A549 (cell line): ENCODE measurements around the gene SORCS2. TPM values are rescaled to one million over a fixed set of nuclear protein-coding genes. Genes with fewer than 3 reads are reported as not detected.

Experiments
- ATAC-seq, 2 experiments: fragments of 200-7000 bp in 1 of 2; fragments of >200 bp in 1 of 2; cut with Nextera tagmentation in 1 of 2; cut with Tn5 transposase in 1 of 2; 3 replicates each; pipeline versions ENCODE4 v1.8.0 to v1.9.1; 2018 to 2020; ENCODE audit warnings: mild to moderate bottlenecking in 1 of 2, moderate library complexity in 1 of 2
- CTCF ChIA-PET: fragments of 300-600 bp; sonication (Branson Sonifier 250); formaldehyde crosslinking; extraction: SDS; loops from one replicate; lab custom pipeline; 2021; ENCODE audit warnings: antibody characterized with exemption, inconsistent platforms; lab: Yijun Ruan, JAX
- POLR2A ChIA-PET: fragments of 350-600 bp; formaldehyde crosslinking; extraction: SDS; loops from one replicate; lab custom pipeline; 2021; ENCODE audit warnings: antibody characterized with exemption, inconsistent platforms; lab: Yijun Ruan, JAX
- DNase-seq, 2 experiments: peaks; one replicate each; pipeline versions ENCODE4 v3.0.0 to v3.0.0-alpha.2; 2011 to 2016; ENCODE audit warnings: low read depth in 1 of 2, low spot score in 1 of 2
- FAIRE-seq: peaks from 2 replicates; lab custom pipeline; 2011; peaks lifted over from hg19 to GRCh38; lab: Jason Lieb, UNC
- H3K27ac ChIP-seq, 2 experiments: fragments of >200 bp; sonication (Bioruptor Twin); formaldehyde crosslinking; 3 replicates each; pipeline ENCODE4 v1.5.1; 2016 to 2017
- H3K4me1 ChIP-seq: fragments of >200 bp; sonication (Bioruptor Twin); formaldehyde crosslinking; 3 replicates; pipeline ENCODE4 v1.6.1; 2016
- H3K4me2 ChIP-seq: fragments of >200 bp; sonication (Bioruptor Twin); formaldehyde crosslinking; 3 replicates; pipeline ENCODE4 v1.6.1; 2016
- H3K4me3 ChIP-seq: fragments of >200 bp; sonication (Bioruptor Twin); formaldehyde crosslinking; 3 replicates; pipeline ENCODE4 v1.5.1; 2016
- H3K9me3 ChIP-seq: fragments of >200 bp; sonication (Bioruptor Twin); formaldehyde crosslinking; 3 replicates; pipeline ENCODE4 v1.6.1; 2016
- BHLHE40 ChIP-seq: IDR thresholded peaks from 2 replicates; pipeline ENCODE4 v1.6.1; 2012; ENCODE audit warnings: low read depth, low read length, inconsistent platforms
- CBX8 ChIP-seq: fragments of 200-600 bp; sonication (generic); IDR thresholded peaks from 2 replicates; pipeline ENCODE4 v1.6.1; 2016
- CEBPB ChIP-seq, 2 experiments: fragments of >200 bp in 1 of 2; sonication (Bioruptor Twin) in 1 of 2; formaldehyde crosslinking in 1 of 2; IDR thresholded peaks; 2 replicates each; pipeline ENCODE4 v1.6.1; 2012 to 2016
- CHD2 ChIP-seq: fragments of 150-350 bp; IDR thresholded peaks from 2 replicates; pipeline ENCODE4 v1.6.1; 2014; ENCODE audit warnings: low read length; ENCODE audit not compliant: partially characterized antibody
- CHD4 ChIP-seq: fragments of 200-600 bp; sonication (generic); IDR thresholded peaks from 2 replicates; pipeline ENCODE4 v1.6.1; 2016; ENCODE audit warnings: antibody characterized with exemption, mild to moderate bottlenecking, borderline replicate concordance
- E2F6 ChIP-seq: IDR thresholded peaks from 2 replicates; pipeline ENCODE4 v1.6.1; 2012; ENCODE audit warnings: low read depth, borderline replicate concordance
- EHF ChIP-seq: fragments of 250-450 bp; sonication (Bioruptor Pico); IDR thresholded peaks from 2 replicates; pipeline ENCODE4 v1.5.0; 2020; ENCODE audit warnings: mild to moderate bottlenecking
- EHMT2 ChIP-seq: fragments of 200-600 bp; sonication (generic); IDR thresholded peaks from 2 replicates; pipeline ENCODE4 v1.6.1; 2016; ENCODE audit warnings: antibody characterized with exemption, low read depth, mild to moderate bottlenecking, moderate library complexity
- EP300 ChIP-seq, 2 experiments: fragments of >200 bp; sonication (Bioruptor Twin); formaldehyde crosslinking; IDR thresholded peaks; 2 replicates in 1 of 2; 3 replicates in 1 of 2; pipeline ENCODE4 v1.6.1; 2016 to 2017
- GATA3 ChIP-seq: IDR thresholded peaks from 2 replicates; pipeline ENCODE4 v1.6.1; 2012; ENCODE audit warnings: borderline replicate concordance
- HES2 ChIP-seq: fragments of >200 bp; sonication (Bioruptor Twin); formaldehyde crosslinking; IDR thresholded peaks from 2 replicates; pipeline ENCODE4 v1.6.1; 2016
- HOXA7 ChIP-seq: fragments of 250-450 bp; sonication (Bioruptor Pico); IDR thresholded peaks from 2 replicates; pipeline ENCODE4 v1.5.0; 2020; ENCODE audit warnings: mild to moderate bottlenecking, moderate library complexity
- HOXB5 ChIP-seq: fragments of 250-450 bp; sonication (Bioruptor Pico); IDR thresholded peaks from 2 replicates; pipeline ENCODE4 v1.5.0; 2020; ENCODE audit warnings: mild to moderate bottlenecking, moderate library complexity
- JUN ChIP-seq, 2 experiments: fragments of >200 bp; sonication (Bioruptor Twin); formaldehyde crosslinking; IDR thresholded peaks; 2 replicates in 1 of 2; 3 replicates in 1 of 2; pipeline ENCODE4 v1.6.1; 2016 to 2017
- KDM5A ChIP-seq: fragments of 200-600 bp; sonication (generic); IDR thresholded peaks from 2 replicates; pipeline ENCODE4 v1.6.1; 2016; ENCODE audit warnings: antibody characterized with exemption, mild to moderate bottlenecking
- MAFK ChIP-seq: fragments of 450-650 bp; IDR thresholded peaks from 2 replicates; pipeline ENCODE4 v1.6.1; 2014; ENCODE audit not compliant: partially characterized antibody
- MAZ ChIP-seq: fragments of 150-350 bp; IDR thresholded peaks from 2 replicates; pipeline ENCODE4 v1.6.1; 2014; ENCODE audit warnings: antibody characterized with exemption, low read depth, low read length, borderline replicate concordance
- MYC ChIP-seq: IDR thresholded peaks from 2 replicates; pipeline ENCODE4 v1.6.1; 2012; ENCODE audit warnings: mild to moderate bottlenecking, inconsistent platforms, low read length, improper control_type of control experiment, borderline replicate concordance
- NFE2L2 ChIP-seq: fragments of 150-350 bp; conservative IDR thresholded peaks from 2 replicates; pipeline ENCODE4 v1.6.1; 2014; ENCODE audit warnings: low read length
- NPAS2 ChIP-seq: fragments of 250-450 bp; sonication (Bioruptor Pico); IDR thresholded peaks from 2 replicates; pipeline ENCODE4 v1.8.0; 2022; ENCODE audit warnings: mild to moderate bottlenecking, moderate library complexity, borderline replicate concordance
- NR3C1 ChIP-seq: fragments of >200 bp; sonication (Bioruptor Twin); formaldehyde crosslinking; IDR thresholded peaks from 3 replicates; pipeline ENCODE4 v1.6.1; 2017
- PHF8 ChIP-seq: fragments of 200-600 bp; sonication (generic); IDR thresholded peaks from 2 replicates; pipeline ENCODE4 v1.6.1; 2016; ENCODE audit warnings: low read depth, mild to moderate bottlenecking, antibody characterized with exemption, moderate library complexity, borderline replicate concordance
- POLR2A ChIP-seq: IDR thresholded peaks from 2 replicates; pipeline ENCODE4 v1.6.1; 2012; ENCODE audit warnings: mild to moderate bottlenecking, low read length
- POLR2AphosphoS2 ChIP-seq: conservative IDR thresholded peaks from 2 replicates; pipeline ENCODE4 v1.6.1; 2012; ENCODE audit warnings: low read length, improper control_type of control experiment, inconsistent platforms
- RAD21 ChIP-seq, 2 experiments: fragments of >200 bp in 1 of 2; sonication (Bioruptor Twin) in 1 of 2; formaldehyde crosslinking in 1 of 2; IDR thresholded peaks in 1 of 2; conservative IDR thresholded peaks in 1 of 2; 2 replicates in 1 of 2; 3 replicates in 1 of 2; pipeline ENCODE4 v1.6.1; 2012 to 2018; ENCODE audit warnings: inconsistent platforms in 1 of 2
- RCOR1 ChIP-seq: fragments of 150-350 bp; IDR thresholded peaks from 2 replicates; pipeline ENCODE4 v1.6.1; 2014; ENCODE audit warnings: antibody characterized with exemption, low read length, low read depth
- SREBF2 ChIP-seq: fragments of 450-650 bp; IDR thresholded peaks from 2 replicates; pipeline ENCODE4 v1.6.1; 2014; ENCODE audit warnings: mild to moderate bottlenecking, moderate library complexity
- WGBS: methylation state at CpG from one replicate; pipeline ENCODE4 v1.1.6; 2017; ENCODE audit errors: missing lambda C conversion rate; 5-methylcytosine and 5-hydroxymethylcytosine counted together
- polyA plus RNA-seq, 4 experiments: library from polyadenylated mRNA; depleted of rRNA in 3 of 4; stranded (reverse); fragments of >200 nt; fragmentation: RNase III in 1 of 4; extraction: RNeasy Plus Mini Kit Qiagen cat#74134 plus additional on column Dnase treatment in 1 of 4; gene quantifications; 2 replicates in 3 of 4; 3 replicates in 1 of 4; pipeline ENCODE4 v1.2.3, GENCODE V29; 2011 to 2017

The SORCS2 gene
- polyA plus RNA-seq, 2 of the 4 experiments (the other 2 are of a cell fraction): 1.4 to 4.6 TPM

- H3K27ac ChIP-seq: no peak overlapping the region
- TF ChIP-seq CEBPB (IDR thresholded peaks at IDR 0.05): no peak
- ChIA-PET POLR2A (no interaction called here), CTCF (no interaction called here)
- no peak for DNase-seq
- 80% methylated on average over 1 of the region's 12 CpGs for WGBS
- H3K4me3 ChIP-seq: no peak overlapping the region
- no peaks in the 10 kb centered on the region for H3K4me1 ChIP-seq
- no peak for ATAC-seq
- no peak overlapping the region for H3K4me2 ChIP-seq
- no peaks in the 10 kb centered on the region for H3K9me3 ChIP-seq
- FAIRE-seq: no peak
Measured at GRCh38 chr4:7693711-7694110, 501.4 kb downstream of the SORCS2 start.

- no peaks in the 10 kb centered on the region for H3K9me3 ChIP-seq
- CTCF ChIA-PET: no interaction called here
Measured at GRCh38 chr4:7694324-7694723, 502.0 kb downstream of the SORCS2 start.

GRCh38 chr4:7697343-7697742 lies 505.0 kb downstream of the SORCS2 start:
- WGBS: no CpG with 5 or more reads among the region's 8 CpGs
- DNase-seq: no peak
- no peak overlapping the region for H3K27ac ChIP-seq
- no peaks in the 10 kb centered on the region for H3K9me3 ChIP-seq
- no peak overlapping the region for H3K4me3 ChIP-seq
- no peak overlapping the region for H3K4me2 ChIP-seq
- no peak for FAIRE-seq
- ChIA-PET POLR2A (no interaction called here), CTCF (interaction anchor here (1.7 kb wide), 1 partner anchor 22 kb away, joined by 5 read pairs; no protein-coding TSS in a partner anchor)
- no peak for ATAC-seq
- H3K4me1 ChIP-seq: no peaks in the 10 kb centered on the region
- no peak for TF ChIP-seq NPAS2 (CRISPR knock-in tag)
- TF ChIP-seq CHD4: no peak
- no peak for TF ChIP-seq SREBF2
- TF ChIP-seq E2F6: no peak
- no peak for TF ChIP-seq MAZ
- TF ChIP-seq EHF (CRISPR knock-in tag): no peak
- TF ChIP-seq RCOR1: no peak
- TF ChIP-seq GATA3: no peak
- no peak for TF ChIP-seq BHLHE40
- TF ChIP-seq JUN (IDR thresholded peaks at IDR 0.05): no peak
- no peak for TF ChIP-seq PHF8
- TF ChIP-seq HES2: no peak
- no peak for TF ChIP-seq HOXA7 (CRISPR knock-in tag)
- TF ChIP-seq CEBPB (IDR thresholded peaks at IDR 0.05): no peak

More at GRCh38 chr4:7694324-7694723, 502.0 kb downstream of the SORCS2 start:
- Histone ChIP-seq H3K4me2 (no peak overlapping the region), H3K4me3 (no peak overlapping the region), H3K4me1 (no peaks in the 10 kb centered on the region), H3K27ac (no peak overlapping the region)
- TF ChIP-seq BHLHE40 (no peak), EP300 (IDR thresholded peaks at IDR 0.05) (no peak), EHMT2 (no peak), POLR2AphosphoS2 (no peak), MYC (no peak), KDM5A (no peak), E2F6 (no peak), CBX8 (no peak), MAFK (no peak), JUN (IDR thresholded peaks at IDR 0.05) (no peak), NR3C1 (no peak), MAZ (no peak), GATA3 (no peak), CHD2 (no peak), SREBF2 (no peak), POLR2A (no peak), HOXB5 (no peak), RAD21 (conservative IDR thresholded peaks at IDR 0.05 in 1 of 2, IDR thresholded peaks at IDR 0.05 in 1 of 2) (no peak), NFE2L2 (no peak)
- no peak for FAIRE-seq
- WGBS: 74% methylated on average over 13 of the region's 13 CpGs
- POLR2A ChIA-PET: no interaction called here
- no peak for DNase-seq
- no peak for ATAC-seq
